NT2/D1 (cell line): ENCODE results near the gene CHST1.

Source experiments
- SUZ12 ChIP-seq: IDR thresholded peaks from 2 replicates; pipeline ENCODE4 v1.6.1; 2011; ENCODE audit not compliant: insufficient read length, insufficient read depth; ENCODE audit errors: extremely low read depth
- YY1 ChIP-seq: IDR thresholded peaks from 2 replicates; pipeline ENCODE4 v1.6.1; 2011; ENCODE audit not compliant: insufficient read length, insufficient read depth

- TF ChIP-seq YY1, result no peak
- no peak for TF ChIP-seq SUZ12
Measured at GRCh38 chr11:45708887-45709663, 43.7 kb upstream of the CHST1 start.
